ENCODE results near the gene DLX3.

DNA sequence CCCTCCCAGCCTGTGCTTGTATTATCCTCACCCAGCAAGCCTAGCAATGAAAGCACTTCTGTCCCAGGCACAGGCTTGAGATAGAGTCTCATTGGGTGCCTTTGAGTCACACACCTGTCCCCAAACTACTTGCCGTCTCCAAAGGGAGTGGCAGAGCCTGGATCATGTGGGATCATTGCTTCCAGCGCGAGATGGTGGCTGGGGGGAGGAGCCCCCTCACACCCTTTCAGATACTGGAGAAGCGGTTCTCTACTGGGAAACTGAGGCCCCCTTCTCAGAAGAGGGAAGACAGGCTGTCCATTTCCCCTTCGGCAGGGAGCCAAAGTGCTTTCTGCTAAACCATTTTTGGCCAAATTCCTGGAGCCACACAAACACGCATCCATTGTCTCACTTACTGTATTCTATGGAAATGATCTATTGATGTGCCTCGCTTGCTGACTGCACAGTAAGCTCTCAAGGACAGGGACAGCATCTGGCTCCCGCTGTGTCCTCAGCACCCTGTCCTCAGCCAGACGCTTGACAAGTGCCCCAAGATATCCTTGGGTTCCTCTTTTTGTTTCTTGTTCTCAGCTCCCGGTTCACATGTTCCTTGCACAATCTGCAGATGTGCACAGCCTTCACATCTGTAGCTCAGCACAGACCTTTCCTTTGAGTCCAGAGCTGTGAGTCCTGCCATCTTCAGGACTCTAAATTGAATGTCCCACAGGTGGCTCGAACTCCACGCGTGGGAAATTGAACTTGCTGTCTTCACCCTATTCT lies 26.0 kb upstream of the DLX3 start:
- TF ChIP-seq EZH2 (IDR thresholded peaks at IDR 0.05): no peak
- TF ChIP-seq POLR2AphosphoS5 (IDR thresholded peaks at IDR 0.05; ENCODE audit: borderline replicate concordance, low read depth, low read length): no peak
- no peak for TF ChIP-seq FOXP2 (optimal IDR thresholded peaks at IDR 0.05; ENCODE audit: control extremely low read depth, extremely low read length, insufficient read depth)
